Stimulated activated CD8-positive, alpha-beta memory T cell treated with anti-CD3 and anti-CD28 coated beads, Interleukin-12 subunit alpha, Interleukin-12 subunit beta, amount 100 ng/mL, for 1 hour (primary cell): ENCODE data around the gene ELOVL3.
A peak's percentile ranks its signal among the peaks of the same experiment; 100 is the strongest.
"Not testable (repeated sequence)": the region's sequence is repeated elsewhere in the genome, so short reads cannot be mapped to it uniquely, and the experiment has no call there.

ENCODE experiments used
- DNase-seq: peaks from one replicate; pipeline ENCODE4 v3.0.0-alpha.2; 2020; ENCODE audit warnings: low read depth

Gene ELOVL3

GRCh38 chr10:102227050-102227449, 951 bp downstream of the ELOVL3 start:
- DNase-seq, result no peak

- DNase-seq, result peak; percentile 75
Observed at GRCh38 chr10:102229810-102230263, 3.7 kb downstream of the ELOVL3 start.

GRCh38 chr10:102230264-102230860, 4.3 kb downstream of the ELOVL3 start:
- DNase-seq, result no peak

GRCh38 chr10:102230861-102231356, 4.8 kb downstream of the ELOVL3 start:
- no peak for DNase-seq

GRCh38 chr10:102231357-102232318, 5.5 kb downstream of the ELOVL3 start:
- no peak for DNase-seq

GRCh38 chr10:102233997-102234396, 7.9 kb downstream of the ELOVL3 start:
- no peak for DNase-seq

- no peak for DNase-seq
Observed at GRCh38 chr10:102234888-102235597, 8.9 kb downstream of the ELOVL3 start.

- no peak for DNase-seq
Observed at GRCh38 chr10:102235598-102235920, 9.5 kb downstream of the ELOVL3 start.

- no peak for DNase-seq
Observed at GRCh38 chr10:102236006-102236405, 9.9 kb downstream of the ELOVL3 start.

- no peak for DNase-seq
Observed at GRCh38 chr10:102237711-102238252, 11.7 kb downstream of the ELOVL3 start.

- no peak for DNase-seq
Observed at GRCh38 chr10:102240467-102241031, 14.4 kb downstream of the ELOVL3 start.

GRCh38 chr10:102241032-102241443, 14.9 kb downstream of the ELOVL3 start:
- no peak for DNase-seq

GRCh38 chr10:102241444-102242117, 15.5 kb downstream of the ELOVL3 start, which contains the start of gene PITX3:
TSS of gene PITX3 (minus strand) at chr10:102241512. CDS start at chr10:102232080, 9,432 bp downstream.
- DNase-seq, result peak; percentile 73

GRCh38 chr10:102242118-102242485, 16.0 kb downstream of the ELOVL3 start:
- DNase-seq, result no peak

GRCh38 chr10:102243309-102243708, 17.2 kb downstream of the ELOVL3 start:
- no peak for DNase-seq

GRCh38 chr10:102245082-102245931, 19.2 kb downstream of the ELOVL3 start, which contains the start of gene GBF1:
TSS of gene GBF1 (plus strand) at chr10:102245532. CDS start at chr10:102258939, 13,407 bp downstream.
- DNase-seq, result peak; percentile 81

GRCh38 chr10:102245932-102246251, 19.8 kb downstream of the ELOVL3 start:
- DNase-seq, result no peak

GRCh38 chr10:102246261-102246660, 20.2 kb downstream of the ELOVL3 start:
- no peak for DNase-seq

GRCh38 chr10:102247734-102248133, 21.6 kb downstream of the ELOVL3 start:
- no peak for DNase-seq

- not testable (repeated sequence) for DNase-seq
Observed at GRCh38 chr10:102252508-102252907, 26.4 kb downstream of the ELOVL3 start.
